Measurements from ENCODE around the gene COX6A2. TPM values are rescaled to one million over a fixed set of nuclear protein-coding genes. Genes with fewer than 3 reads are reported as not detected.

Gene COX6A2
- total RNA-seq, 1 experiment from 2014 or later: not detected

Other genes with a start within 250 kb of the COX6A2 start
- 21.7 and 34.0 TPM in 2 replicates for gene FUS, start 248.2 kb downstream of the COX6A2 start, total RNA-seq (2014; rRNA removed; shearing (Covaris generic))
- 0.63 and 0.72 TPM in 2 replicates for gene PYCARD, start 225.6 kb downstream of the COX6A2 start, total RNA-seq (2014; rRNA removed; shearing (Covaris generic))
- gene TRIM72, start 214.2 kb downstream of the COX6A2 start, total RNA-seq (2014; rRNA removed; shearing (Covaris generic)): 0.06 TPM in 1 of 2 replicates, not detected in the other
- not detected in 2 replicates for gene PYDC1, start 211.2 kb downstream of the COX6A2 start, total RNA-seq (2014; rRNA removed; shearing (Covaris generic))
- 0.02 and 0.03 TPM in 2 replicates for gene ITGAM, start 168.4 kb downstream of the COX6A2 start, total RNA-seq (2014; rRNA removed; shearing (Covaris generic))
- 2.1 and 2.7 TPM in 2 replicates for gene ITGAX, start 73.2 kb downstream of the COX6A2 start, total RNA-seq (2014; rRNA removed; shearing (Covaris generic))
- gene ITGAD, start 35.0 kb downstream of the COX6A2 start, total RNA-seq (2014; rRNA removed; shearing (Covaris generic)): 0.03 TPM in 1 of 2 replicates, not detected in the other
- gene ZNF843, start 14.4 kb upstream of the COX6A2 start, total RNA-seq (2014; rRNA removed; shearing (Covaris generic)): not detected in 2 replicates
- 19.8 and 21.5 TPM in 2 replicates for gene ARMC5, start 31.1 kb upstream of the COX6A2 start, total RNA-seq (2014; rRNA removed; shearing (Covaris generic))
- 35.9 and 90.6 TPM in 2 replicates for gene TGFB1I1, start 43.8 kb upstream of the COX6A2 start, total RNA-seq (2014; rRNA removed; shearing (Covaris generic))
- gene SLC5A2, start 54.8 kb upstream of the COX6A2 start, total RNA-seq (2014; rRNA removed; shearing (Covaris generic)): not detected in 2 replicates
- gene RUSF1, start 80.0 kb upstream of the COX6A2 start, total RNA-seq (2014; rRNA removed; shearing (Covaris generic)): 33.2 and 43.9 TPM in 2 replicates
- gene AHSP, start 99.5 kb upstream of the COX6A2 start, total RNA-seq (2014; rRNA removed; shearing (Covaris generic)): not detected in 2 replicates